PC-9 (cell line): ENCODE results near the gene ARHGAP22. TPM values are rescaled to one million over a fixed set of nuclear protein-coding genes. Genes with fewer than 3 reads are reported as not detected.

ENCODE experiments used
- BruUV-seq: library from RNA; stranded (reverse); fragments of 400-500 nt; replicated peaks from 2 replicates; lab custom pipeline; 2021; lab: Mats Ljungman, UMichigan
- CTCF ChIA-PET: fragments of 300-600 bp; sonication (Branson Sonifier 250); formaldehyde crosslinking; loops from one replicate; lab custom pipeline; 2022; ENCODE audit warnings: antibody characterized with exemption; lab: Charles Lee
- POLR2A ChIA-PET: fragments of 300-600 bp; sonication (Branson Sonifier 250); formaldehyde crosslinking; loops from one replicate; lab custom pipeline; 2022; ENCODE audit warnings: antibody characterized with exemption; ENCODE audit not compliant: unreplicated experiment; lab: Charles Lee
- DNase-seq, 2 experiments: peaks; one replicate each; pipeline versions ENCODE4 v3.0.0 to v3.0.0-alpha.2; 2015 to 2022; ENCODE audit warnings: mixed read lengths in 1 of 2
- H2AFZ ChIP-seq: fragments of 200-600 bp; sonication (generic); 2 replicates; pipeline ENCODE4 v1.8.1; 2017; ENCODE audit warnings: antibody characterized with exemption
- H3F3A ChIP-seq: fragments of 200-600 bp; sonication (generic); 2 replicates; pipeline ENCODE4 v1.8.1; 2017; ENCODE audit warnings: antibody characterized with exemption, mild to moderate bottlenecking, low read depth; ENCODE audit not compliant: insufficient read depth
- H3K27ac ChIP-seq: fragments of 200-600 bp; sonication (generic); 2 replicates; pipeline ENCODE4 v1.6.1; 2016; ENCODE audit warnings: mixed run types
- H3K27me3 ChIP-seq: fragments of 200-600 bp; sonication (generic); 2 replicates; pipeline ENCODE4 v1.6.1; 2016; ENCODE audit warnings: low read depth, mixed run types; ENCODE audit not compliant: insufficient read depth
- H3K36me3 ChIP-seq: fragments of 200-600 bp; sonication (generic); 2 replicates; pipeline ENCODE4 v1.6.1; 2016; ENCODE audit warnings: low read depth, mixed run types
- H3K4me1 ChIP-seq: fragments of 200-600 bp; sonication (generic); replicated peaks from 2 replicates; pipeline ENCODE4 v1.6.1; 2016; ENCODE audit warnings: mixed run types; ENCODE audit not compliant: insufficient read depth
- H3K4me2 ChIP-seq: fragments of 200-600 bp; sonication (generic); 2 replicates; pipeline ENCODE4 v1.6.1; 2017; ENCODE audit warnings: mixed run types
- H3K4me3 ChIP-seq: fragments of 200-600 bp; sonication (generic); 2 replicates; pipeline ENCODE4 v1.6.1; 2016; ENCODE audit warnings: mixed run types
- H3K79me2 ChIP-seq: fragments of 200-600 bp; sonication (generic); 2 replicates; pipeline ENCODE4 v1.6.1; 2017; ENCODE audit warnings: low read depth, mixed run types
- H3K9me2 ChIP-seq: fragments of 200-600 bp; sonication (generic); 2 replicates; pipeline ENCODE4 v1.8.1; 2017; ENCODE audit warnings: mild to moderate bottlenecking; ENCODE audit not compliant: insufficient read depth
- H3K9me3 ChIP-seq: fragments of 200-600 bp; sonication (generic); 2 replicates; pipeline ENCODE4 v1.8.1; 2016; ENCODE audit warnings: low read depth; ENCODE audit not compliant: insufficient read depth
- H4K20me1 ChIP-seq: fragments of 200-600 bp; sonication (generic); 2 replicates; pipeline ENCODE4 v1.8.1; 2017; ENCODE audit not compliant: insufficient read depth
- CTCF ChIP-seq: fragments of 200-600 bp; sonication (generic); conservative IDR thresholded peaks from 2 replicates; pipeline ENCODE4 v1.6.1; 2017; ENCODE audit warnings: mixed run types, antibody characterized with exemption, mild to moderate bottlenecking, moderate library complexity
- EZH2 ChIP-seq: fragments of 200-600 bp; sonication (generic); IDR thresholded peaks from 2 replicates; pipeline ENCODE4 v1.8.0; 2017; ENCODE audit warnings: antibody characterized with exemption, low read depth
- intact Hi-C: fragments of 100-400 bp; cut with micrococcal nuclease; formaldehyde crosslinking; loops from one replicate; pipeline ENCODE4 v1.10.0; 2022; ENCODE audit not compliant: unreplicated experiment
- total RNA-seq: library from RNA; stranded (reverse); gene quantifications from 2 replicates; pipeline ENCODE4 v1.2.3, GENCODE V29; 2021

ARHGAP22 gene
- total RNA-seq, 1 experiment from 2014 or later = 4.0 TPM

- Histone ChIP-seq H3F3A (no peaks in the 10 kb centered on the region), H3K9me3 (no peaks in the 10 kb centered on the region), H3K79me2 (no peaks in the 10 kb centered on the region), H3K27ac (no peak overlapping the region), H2AFZ (no peak overlapping the region), H4K20me1 (no peaks in the 10 kb centered on the region), H3K4me3 (no peak overlapping the region), H3K4me1 (0 out of 2 replicates have a peak, but pooled peaks cover 3% of the 10 kb centered on the region), H3K9me2 (no peaks in the 10 kb centered on the region), H3K36me3 (no peaks in the 10 kb centered on the region), H3K4me2 (no peak overlapping the region), H3K27me3 (peaks cover 33% of the 10 kb centered on the region; the same call in 1 of the 2 replicates)
- ChIA-PET CTCF (no interaction called here), POLR2A (no interaction called here)
- no TSS peak for BruUV-seq
- TF ChIP-seq EZH2 = no peak
- no peak for TF ChIP-seq CTCF
- intact Hi-C loops = no loop called here
- DNase-seq = no peak
Measured at GRCh38 chr10:48525113-48525512, 79.8 kb downstream of the ARHGAP22 start.

GRCh38 chr10:48523820-48524758 is 80.8 kb downstream of the ARHGAP22 start:
- Histone ChIP-seq H4K20me1 (no peaks in the 10 kb centered on the region), H3K4me2 (peak overlapping the region; percentile 93), H3K9me3 (no peaks in the 10 kb centered on the region), H3K27ac (no peak overlapping the region), H3K79me2 (no peaks in the 10 kb centered on the region), H3K9me2 (no peaks in the 10 kb centered on the region), H3K27me3 (peaks cover 33% of the 10 kb centered on the region; the same call in 1 of the 2 replicates), H3K4me3 (peak overlapping the region; percentile 60), H2AFZ (peak overlapping the region; percentile 72), H3K36me3 (no peaks in the 10 kb centered on the region), H3K4me1 (0 out of 2 replicates have a peak, but pooled peaks cover 3% of the 10 kb centered on the region), H3F3A (no peaks in the 10 kb centered on the region)
- peak; percentile 60 for TF ChIP-seq CTCF
- TF ChIP-seq EZH2 = peak; percentile 48; the same call in 1 of the 2 replicates
- ChIA-PET POLR2A (no interaction called here), CTCF (no interaction called here)
- peak in 1 of 2 experiments; percentile 38 for DNase-seq
- intact Hi-C loops = loop anchor here (5.0 kb wide), 1 partner anchor 77 kb away; no protein-coding TSS in a partner anchor
- BruUV-seq = no TSS peak

GRCh38 chr10:48523212-48523819 is 81.6 kb downstream of the ARHGAP22 start:
- Histone ChIP-seq H3K4me2 (peak overlapping the region; percentile 93), H3F3A (no peaks in the 10 kb centered on the region), H3K36me3 (no peaks in the 10 kb centered on the region), H3K4me3 (peak overlapping the region; percentile 60), H3K79me2 (no peaks in the 10 kb centered on the region), H3K4me1 (0 out of 2 replicates have a peak, but pooled peaks cover 3% of the 10 kb centered on the region), H3K27ac (no peak overlapping the region), H2AFZ (peak overlapping the region; percentile 72), H3K27me3 (peaks cover 33% of the 10 kb centered on the region; the same call in 1 of the 2 replicates), H4K20me1 (no peaks in the 10 kb centered on the region), H3K9me3 (no peaks in the 10 kb centered on the region), H3K9me2 (no peaks in the 10 kb centered on the region)
- intact Hi-C loops = loop anchor here (5.0 kb wide), 1 partner anchor 76 kb away; no protein-coding TSS in a partner anchor
- peak in 1 of 2 experiments; percentile 48 for DNase-seq
- CTCF ChIA-PET = no interaction called here
- BruUV-seq = no TSS peak
- TF ChIP-seq CTCF = no peak
- no peak for TF ChIP-seq EZH2
- POLR2A ChIA-PET = no interaction called here
